ENCODE data around the gene ADAM8.

DNA sequence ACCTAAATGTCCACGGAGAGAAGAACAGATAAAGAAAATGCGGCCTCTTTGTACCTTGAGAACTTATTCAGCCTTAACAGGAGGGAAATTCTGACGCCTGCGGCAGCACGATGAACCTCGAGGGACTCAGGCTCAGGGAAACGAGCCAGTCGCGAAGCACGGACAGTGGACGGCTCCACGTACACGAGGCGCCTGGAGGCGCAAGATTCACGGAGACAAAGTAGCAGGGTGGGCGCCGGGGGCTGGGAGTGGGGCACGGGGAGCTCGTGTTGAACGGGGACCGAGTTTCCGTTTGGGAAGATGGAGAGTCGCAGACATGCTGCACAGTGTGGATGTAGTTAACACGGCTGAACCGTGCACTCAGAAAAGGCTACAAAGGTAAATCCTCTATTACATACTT lies 59.9 kb downstream of the ADAM8 start:
- TF ChIP-seq, protein P1, sequence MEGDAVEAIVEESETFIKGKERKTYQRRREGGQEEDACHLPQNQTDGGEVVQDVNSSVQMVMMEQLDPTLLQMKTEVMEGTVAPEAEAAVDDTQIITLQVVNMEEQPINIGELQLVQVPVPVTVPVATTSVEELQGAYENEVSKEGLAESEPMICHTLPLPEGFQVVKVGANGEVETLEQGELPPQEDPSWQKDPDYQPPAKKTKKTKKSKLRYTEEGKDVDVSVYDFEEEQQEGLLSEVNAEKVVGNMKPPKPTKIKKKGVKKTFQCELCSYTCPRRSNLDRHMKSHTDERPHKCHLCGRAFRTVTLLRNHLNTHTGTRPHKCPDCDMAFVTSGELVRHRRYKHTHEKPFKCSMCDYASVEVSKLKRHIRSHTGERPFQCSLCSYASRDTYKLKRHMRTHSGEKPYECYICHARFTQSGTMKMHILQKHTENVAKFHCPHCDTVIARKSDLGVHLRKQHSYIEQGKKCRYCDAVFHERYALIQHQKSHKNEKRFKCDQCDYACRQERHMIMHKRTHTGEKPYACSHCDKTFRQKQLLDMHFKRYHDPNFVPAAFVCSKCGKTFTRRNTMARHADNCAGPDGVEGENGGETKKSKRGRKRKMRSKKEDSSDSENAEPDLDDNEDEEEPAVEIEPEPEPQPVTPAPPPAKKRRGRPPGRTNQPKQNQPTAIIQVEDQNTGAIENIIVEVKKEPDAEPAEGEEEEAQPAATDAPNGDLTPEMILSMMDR (IDR thresholded peaks at IDR 0.05; ENCODE audit: poor library complexity, severe bottlenecking), result no peak
- TF ChIP-seq EP300 (conservative IDR thresholded peaks at IDR 0.05; ENCODE audit: poor library complexity, severe bottlenecking) (no peak), POLR2AphosphoS5 (IDR thresholded peaks at IDR 0.05) (no peak), EZH2 (IDR thresholded peaks at IDR 0.05; ENCODE audit: borderline replicate concordance, insufficient read depth, low read length, poor library complexity, severe bottlenecking) (no peak)
- TF ChIP-seq, protein P2, sequence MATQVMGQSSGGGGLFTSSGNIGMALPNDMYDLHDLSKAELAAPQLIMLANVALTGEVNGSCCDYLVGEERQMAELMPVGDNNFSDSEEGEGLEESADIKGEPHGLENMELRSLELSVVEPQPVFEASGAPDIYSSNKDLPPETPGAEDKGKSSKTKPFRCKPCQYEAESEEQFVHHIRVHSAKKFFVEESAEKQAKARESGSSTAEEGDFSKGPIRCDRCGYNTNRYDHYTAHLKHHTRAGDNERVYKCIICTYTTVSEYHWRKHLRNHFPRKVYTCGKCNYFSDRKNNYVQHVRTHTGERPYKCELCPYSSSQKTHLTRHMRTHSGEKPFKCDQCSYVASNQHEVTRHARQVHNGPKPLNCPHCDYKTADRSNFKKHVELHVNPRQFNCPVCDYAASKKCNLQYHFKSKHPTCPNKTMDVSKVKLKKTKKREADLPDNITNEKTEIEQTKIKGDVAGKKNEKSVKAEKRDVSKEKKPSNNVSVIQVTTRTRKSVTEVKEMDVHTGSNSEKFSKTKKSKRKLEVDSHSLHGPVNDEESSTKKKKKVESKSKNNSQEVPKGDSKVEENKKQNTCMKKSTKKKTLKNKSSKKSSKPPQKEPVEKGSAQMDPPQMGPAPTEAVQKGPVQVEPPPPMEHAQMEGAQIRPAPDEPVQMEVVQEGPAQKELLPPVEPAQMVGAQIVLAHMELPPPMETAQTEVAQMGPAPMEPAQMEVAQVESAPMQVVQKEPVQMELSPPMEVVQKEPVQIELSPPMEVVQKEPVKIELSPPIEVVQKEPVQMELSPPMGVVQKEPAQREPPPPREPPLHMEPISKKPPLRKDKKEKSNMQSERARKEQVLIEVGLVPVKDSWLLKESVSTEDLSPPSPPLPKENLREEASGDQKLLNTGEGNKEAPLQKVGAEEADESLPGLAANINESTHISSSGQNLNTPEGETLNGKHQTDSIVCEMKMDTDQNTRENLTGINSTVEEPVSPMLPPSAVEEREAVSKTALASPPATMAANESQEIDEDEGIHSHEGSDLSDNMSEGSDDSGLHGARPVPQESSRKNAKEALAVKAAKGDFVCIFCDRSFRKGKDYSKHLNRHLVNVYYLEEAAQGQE (IDR thresholded peaks at IDR 0.05; ENCODE audit: borderline replicate concordance), result no peak
